ENCODE results near the gene HPGDS.

Gene HPGDS

GRCh38 chr4:94349193-94349592 lies 6.6 kb upstream of the HPGDS start:
- no peaks in the 10 kb centered on the region for H3K9me3 ChIP-seq (replicated peaks in 1 of 11)
- H4K20me1 ChIP-seq: no peaks in the 10 kb centered on the region
- H3K27me3 ChIP-seq: no peaks in the 10 kb centered on the region
- no peak overlapping the region for H3K4me2 ChIP-seq
- H3K9ac ChIP-seq: no peak overlapping the region
- no peak overlapping the region for H3K4me3 ChIP-seq
- H3K36me3 ChIP-seq: no peaks in the 10 kb centered on the region
- TF ChIP-seq Cebpa-rat (IDR thresholded peaks at IDR 0.05): no peak
- H3K4me1 ChIP-seq: peaks cover 0 to 30% (median 4%) of the 10 kb centered on the region in 10 experiments; a peak in 9 of 20 replicates
- no peak overlapping the region for H3K27ac ChIP-seq

GRCh38 chr4:94348666-94349065 lies 6.0 kb upstream of the HPGDS start:
- no peaks in the 10 kb centered on the region for H3K9me3 ChIP-seq (replicated peaks in 1 of 11)
- H3K27ac ChIP-seq: no peak overlapping the region
- H3K4me1 ChIP-seq: peaks cover 0 to 32% (median 4%) of the 10 kb centered on the region in 10 experiments; a peak in 9 of 20 replicates
- H3K4me2 ChIP-seq: no peak overlapping the region
- no peaks in the 10 kb centered on the region for H3K27me3 ChIP-seq
- H3K4me3 ChIP-seq: no peak overlapping the region
- H3K9ac ChIP-seq: no peak overlapping the region
- no peaks in the 10 kb centered on the region for H3K36me3 ChIP-seq
- H4K20me1 ChIP-seq: no peaks in the 10 kb centered on the region
- no peak for TF ChIP-seq Cebpa-rat (IDR thresholded peaks at IDR 0.05)

GRCh38 chr4:94346541-94346940 lies 3.9 kb upstream of the HPGDS start:
- H3K27me3 ChIP-seq: no peaks in the 10 kb centered on the region
- no peak for TF ChIP-seq Cebpa-rat (IDR thresholded peaks at IDR 0.05)
- no peaks in the 10 kb centered on the region for H3K9me3 ChIP-seq (replicated peaks in 1 of 11)
- no peaks in the 10 kb centered on the region for H4K20me1 ChIP-seq
- peak overlapping the region in 3 of 11 experiments; percentile 50 to 93 (median 78); a peak in 5 of 22 replicates for H3K4me2 ChIP-seq
- peaks cover 0 to 45% (median 4%) of the 10 kb centered on the region in 10 experiments; a peak in 9 of 20 replicates for H3K4me1 ChIP-seq
- peak overlapping the region in 1 of 11 experiments; percentile 67; a peak in 2 of 22 replicates for H3K27ac ChIP-seq
- H3K4me3 ChIP-seq: no peak overlapping the region
- H3K9ac ChIP-seq: no peak overlapping the region
- no peaks in the 10 kb centered on the region for H3K36me3 ChIP-seq

- Histone ChIP-seq H3K9me3 (replicated peaks in 1 of 11) (no peaks in the 10 kb centered on the region), H3K4me3 (peak overlapping the region in 2 of 10 experiments; percentile 7 to 31; a peak in 1 of 20 replicates), H3K4me1 (peaks cover 0 to 45% (median 4%) of the 10 kb centered on the region in 10 experiments; a peak in 9 of 20 replicates), H3K36me3 (no peaks in the 10 kb centered on the region), H3K4me2 (peak overlapping the region in 5 of 11 experiments; percentile 15 to 93 (median 78); a peak in 8 of 22 replicates), H3K27me3 (no peaks in the 10 kb centered on the region), H3K9ac (peak overlapping the region in 2 of 11 experiments; percentile 40 to 54; a peak in 3 of 22 replicates), H4K20me1 (no peaks in the 10 kb centered on the region), H3K27ac (peak overlapping the region in 4 of 11 experiments; percentile 12 to 67 (median 44); a peak in 7 of 22 replicates)
- TF ChIP-seq Cebpa-rat (IDR thresholded peaks at IDR 0.05): no peak
These were observed 3.3 kb upstream of the HPGDS start for GRCh38 chr4:94345969-94346368.

GRCh38 chr4:94345266-94345665 lies 2.6 kb upstream of the HPGDS start:
- Histone ChIP-seq H3K27ac (peak overlapping the region in 3 of 11 experiments; percentile 25 to 67 (median 64); a peak in 5 of 22 replicates), H3K4me2 (peak overlapping the region in 5 of 11 experiments; percentile 15 to 93 (median 78); a peak in 8 of 22 replicates), H3K4me1 (peaks cover 0 to 45% (median 4%) of the 10 kb centered on the region in 10 experiments; a peak in 9 of 20 replicates), H3K4me3 (peak overlapping the region in 2 of 10 experiments; percentile 7 to 31; a peak in 1 of 20 replicates), H3K9ac (peak overlapping the region in 2 of 11 experiments; percentile 40 to 54; a peak in 4 of 22 replicates), H3K9me3 (replicated peaks in 1 of 11) (no peaks in the 10 kb centered on the region), H4K20me1 (no peaks in the 10 kb centered on the region), H3K27me3 (no peaks in the 10 kb centered on the region), H3K36me3 (no peaks in the 10 kb centered on the region)
- TF ChIP-seq Cebpa-rat (IDR thresholded peaks at IDR 0.05): no peak

GRCh38 chr4:94344457-94344856 lies 1.8 kb upstream of the HPGDS start:
- no peak for TF ChIP-seq Cebpa-rat (IDR thresholded peaks at IDR 0.05)
- Histone ChIP-seq H4K20me1 (no peaks in the 10 kb centered on the region), H3K9me3 (replicated peaks in 1 of 11) (peaks cover 0 to 3% (median 0%) of the 10 kb centered on the region in 11 experiments; a peak in 1 of 22 replicates), H3K27ac (no peak overlapping the region), H3K4me2 (peak overlapping the region in 3 of 11 experiments; percentile 78 to 93 (median 81); a peak in 5 of 22 replicates), H3K4me3 (no peak overlapping the region), H3K27me3 (no peaks in the 10 kb centered on the region), H3K9ac (no peak overlapping the region), H3K36me3 (no peaks in the 10 kb centered on the region), H3K4me1 (peaks cover 0 to 50% (median 4%) of the 10 kb centered on the region in 10 experiments; a peak in 9 of 20 replicates)

- no peaks in the 10 kb centered on the region for H3K36me3 ChIP-seq
- H4K20me1 ChIP-seq: no peaks in the 10 kb centered on the region
- no peak overlapping the region for H3K9ac ChIP-seq
- H3K4me3 ChIP-seq: no peak overlapping the region
- peaks cover 0 to 3% (median 0%) of the 10 kb centered on the region in 11 experiments; a peak in 1 of 22 replicates for H3K9me3 ChIP-seq (replicated peaks in 1 of 11)
- TF ChIP-seq Cebpa-rat (IDR thresholded peaks at IDR 0.05): peak in 5 of 11 experiments; percentile 45 to 96 (median 88); a peak in 7 of 22 replicates
- peaks cover 0 to 50% (median 4%) of the 10 kb centered on the region in 10 experiments; a peak in 9 of 20 replicates for H3K4me1 ChIP-seq
- no peaks in the 10 kb centered on the region for H3K27me3 ChIP-seq
- 0 out of 22 replicates have a peak overlapping the region, but pooled peaks of 1 of the 11 experiments have one; percentile 36 for H3K4me2 ChIP-seq
- no peak overlapping the region for H3K27ac ChIP-seq
These were observed 910 bp downstream of the HPGDS start for GRCh38 chr4:94341481-94342370.

GRCh38 chr4:94339779-94340178 lies 2.9 kb downstream of the HPGDS start:
- H3K4me2 ChIP-seq: no peak overlapping the region
- H3K27ac ChIP-seq: no peak overlapping the region
- H3K4me1 ChIP-seq: peaks cover 0 to 31% (median 0%) of the 10 kb centered on the region in 10 experiments; a peak in 6 of 20 replicates
- H4K20me1 ChIP-seq: no peaks in the 10 kb centered on the region
- H3K9me3 ChIP-seq (replicated peaks in 1 of 11): peaks cover 0 to 3% (median 0%) of the 10 kb centered on the region in 11 experiments; a peak in 1 of 22 replicates
- no peaks in the 10 kb centered on the region for H3K27me3 ChIP-seq
- no peaks in the 10 kb centered on the region for H3K36me3 ChIP-seq
- no peak overlapping the region for H3K4me3 ChIP-seq
- H3K9ac ChIP-seq: no peak overlapping the region
- TF ChIP-seq Cebpa-rat (IDR thresholded peaks at IDR 0.05): no peak

Measured in BLaER1 treated with 17β-estradiol and CSF1 and Interleukin-3, amounts not matched to agents 10 nM and 100 nM (cell line).